IMR-90 (cell line): ENCODE results near the gene MMP20. TPM values are rescaled to one million over a fixed set of nuclear protein-coding genes. Genes with fewer than 3 reads are reported as not detected.

Source experiments
- ATAC-seq: fragments of 200-7000 bp; cut with Tn5 transposase; 2 replicates; pipeline ENCODE4 v1.9.1; 2020; ENCODE audit warnings: low read depth, mild to moderate bottlenecking, moderate library complexity
- BruUV-seq: library from RNA; stranded (reverse); fragments of 400-500 nt; replicated peaks from 2 replicates; lab custom pipeline; 2021; lab: Mats Ljungman, UMichigan
- CTCF ChIA-PET: fragments of 300-600 bp; formaldehyde crosslinking; extraction: SDS; loops from one replicate; lab custom pipeline; 2021; ENCODE audit warnings: antibody characterized with exemption; lab: Yijun Ruan, JAX
- POLR2A ChIA-PET: fragments of 300-600 bp; sonication (Branson Sonifier 250); formaldehyde crosslinking; loops from one replicate; lab custom pipeline; 2022; ENCODE audit warnings: antibody characterized with exemption; ENCODE audit not compliant: unreplicated experiment; lab: Charles Lee
- DNase-seq: peaks from one replicate; pipeline ENCODE4 v3.0.0; 2013
- H2AFZ ChIP-seq: replicated peaks from 2 replicates; pipeline ENCODE3; 2013; ENCODE audit warnings: low read length, mild to moderate bottlenecking; ENCODE audit not compliant: poor library complexity
- H2AK5ac ChIP-seq: 2 replicates; pipeline ENCODE4 v1.6.1; 2013; ENCODE audit warnings: low read depth, low read length, inconsistent platforms
- H2AK9ac ChIP-seq: replicated peaks from 2 replicates; pipeline ENCODE3; 2013; ENCODE audit warnings: mild to moderate bottlenecking, low read depth, low read length, moderate library complexity; ENCODE audit not compliant: poor library complexity
- H2BK120ac ChIP-seq: 2 replicates; pipeline ENCODE4 v1.6.1; 2013; ENCODE audit warnings: low read depth, low read length, inconsistent platforms
- H2BK15ac ChIP-seq: 3 replicates; pipeline ENCODE4 v1.6.1; 2013; ENCODE audit warnings: low read depth, low read length, inconsistent platforms
- H2BK20ac ChIP-seq: 2 replicates; pipeline ENCODE4 v1.6.1; 2013; ENCODE audit warnings: low read depth, mild to moderate bottlenecking, inconsistent platforms, low read length, moderate library complexity
- H2BK5ac ChIP-seq: 2 replicates; pipeline ENCODE4 v1.6.1; 2013; ENCODE audit warnings: mild to moderate bottlenecking, low read depth, low read length, inconsistent platforms; ENCODE audit not compliant: poor library complexity, severe bottlenecking
- H3K14ac ChIP-seq: replicated peaks from 2 replicates; pipeline ENCODE4 v1.6.1; 2013; ENCODE audit warnings: low read depth, low read length, inconsistent platforms
- H3K18ac ChIP-seq: 2 replicates; pipeline ENCODE4 v1.6.1; 2013; ENCODE audit warnings: low read depth, low read length, control low read depth
- H3K23ac ChIP-seq: 2 replicates; pipeline ENCODE4 v1.6.1; 2013; ENCODE audit warnings: low read depth, low read length, inconsistent platforms
- H3K27ac ChIP-seq: 2 replicates; pipeline ENCODE4 v1.5.1; 2013; ENCODE audit warnings: mild to moderate bottlenecking, control low read depth, low read length; ENCODE audit not compliant: insufficient read depth
- H3K27me3 ChIP-seq: 2 replicates; pipeline ENCODE4 v1.6.1; 2013; ENCODE audit warnings: low read length; ENCODE audit not compliant: control insufficient read depth, insufficient read depth
- H3K36me3 ChIP-seq: 2 replicates; pipeline ENCODE4 v1.6.1; 2013; ENCODE audit warnings: low read length, mixed read lengths; ENCODE audit not compliant: control insufficient read depth, insufficient read depth
- H3K4ac ChIP-seq: 2 replicates; pipeline ENCODE4 v1.6.1; 2013; ENCODE audit warnings: low read depth, low read length, inconsistent platforms
- H3K4me1 ChIP-seq: 2 replicates; pipeline ENCODE4 v1.6.1; 2013; ENCODE audit warnings: low read length, mixed read lengths; ENCODE audit not compliant: control insufficient read depth, insufficient read depth
- H3K4me2 ChIP-seq: 2 replicates; pipeline ENCODE4 v1.6.1; 2013; ENCODE audit warnings: low read depth, mild to moderate bottlenecking, control low read depth, low read length, moderate library complexity
- H3K4me3 ChIP-seq: 2 replicates; pipeline ENCODE4 v1.5.1; 2013; ENCODE audit warnings: low read depth, mild to moderate bottlenecking, control low read depth, low read length, moderate library complexity; ENCODE audit not compliant: insufficient read depth
- H3K56ac ChIP-seq: 2 replicates; pipeline ENCODE4 v1.6.1; 2013; ENCODE audit warnings: low read length, inconsistent platforms; ENCODE audit not compliant: insufficient read depth; ENCODE audit errors: extremely low read depth
- H3K79me1 ChIP-seq, 2 experiments: 2 replicates each; pipeline ENCODE4 v1.6.1; 2013; ENCODE audit warnings: low read length in 2 of 2, inconsistent platforms in 1 of 2, low read depth in 1 of 2
- H3K9ac ChIP-seq: 2 replicates; pipeline ENCODE4 v1.6.1; 2013; ENCODE audit warnings: low read depth, low read length, control low read depth
- H3K9me1 ChIP-seq: 2 replicates; pipeline ENCODE4 v1.6.1; 2013; ENCODE audit warnings: low read length, inconsistent platforms; ENCODE audit not compliant: insufficient read depth
- H3K9me3 ChIP-seq: 2 replicates; pipeline ENCODE4 v1.6.1; 2013; ENCODE audit warnings: low read length; ENCODE audit not compliant: control insufficient read depth, insufficient read depth
- H4K20me1 ChIP-seq: 2 replicates; pipeline ENCODE4 v1.6.1; 2013; ENCODE audit warnings: low read length, inconsistent platforms; ENCODE audit not compliant: insufficient read depth
- H4K5ac ChIP-seq: 2 replicates; pipeline ENCODE4 v1.6.1; 2013; ENCODE audit warnings: mild to moderate bottlenecking, low read depth, low read length, control low read depth
- H4K8ac ChIP-seq, 2 experiments: 2 replicates each; pipeline ENCODE4 v1.6.1; 2013; ENCODE audit warnings: low read depth in 2 of 2, low read length in 2 of 2, control low read depth in 1 of 2, inconsistent platforms in 1 of 2
- H4K91ac ChIP-seq: 2 replicates; pipeline ENCODE4 v1.6.1; 2013; ENCODE audit warnings: low read depth, low read length, inconsistent platforms; ENCODE audit not compliant: insufficient read depth
- MAZ ChIP-seq: IDR thresholded peaks from 2 replicates; pipeline ENCODE4 v1.6.1; 2012; ENCODE audit warnings: low read depth, mild to moderate bottlenecking, low read length, improper control_type of control experiment, moderate library complexity, borderline replicate concordance
- USF2 ChIP-seq: fragments of 150-350 bp; IDR thresholded peaks from 2 replicates; pipeline ENCODE4 v1.6.1; 2017; ENCODE audit warnings: mild to moderate bottlenecking, antibody characterized with exemption, low read length, low read depth
- WGBS, 2 experiments: methylation state at CpG; one replicate each; pipeline versions ENCODE4 v1.1.5 to v1.1.7; 2013; ENCODE audit warnings: missing lambda C conversion rate in 2 of 2; ENCODE audit not compliant: insufficient read length in 1 of 2; ENCODE audit errors: extremely low coverage in 2 of 2; 5-methylcytosine and 5-hydroxymethylcytosine counted together
- dilution Hi-C: fragments of 300-500 bp; cut with HindIII; formaldehyde crosslinking; loops from one replicate; pipeline ENCODE4 v1.14.3; 2018; ENCODE audit warnings: low sequenced_read_pairs; ENCODE audit not compliant: unreplicated experiment
- in situ Hi-C: fragments of 300-500 bp; cut with MboI; formaldehyde crosslinking; loops from 3 replicates; pipeline ENCODE4 v1.14.3; 2019; ENCODE audit warnings: low sequenced_read_pairs, inconsistent platforms, mixed read lengths
- intact Hi-C: fragments of 100-400 bp; cut with micrococcal nuclease; formaldehyde crosslinking; loops from 2 replicates; pipeline ENCODE4 v1.10.0; 2022
- polyA plus RNA-seq, 3 experiments: library from polyadenylated mRNA; depleted of rRNA; stranded (reverse); fragments of >200 nt; gene quantifications; 2 replicates each; pipeline ENCODE4 v1.2.3, GENCODE V29; 2012; ENCODE audit warnings: low replicate concordance in 1 of 3
- total RNA-seq: library from RNA; depleted of rRNA; stranded (reverse); fragments of >200 nt; gene quantifications from 2 replicates; pipeline ENCODE4 v1.2.3, GENCODE V29; 2012
- TF ChIP-seq, protein P1 (sequence below): fragments of 150-350 bp; IDR thresholded peaks from 2 replicates; pipeline ENCODE4 v1.6.1; 2016; ENCODE audit warnings: low read depth, mild to moderate bottlenecking, low read length, moderate library complexity, borderline replicate concordance

MMP20 gene
- total and polyA plus RNA-seq, 2 of the 4 experiments (the other 2 are of a cell fraction) = not detected

DNA sequence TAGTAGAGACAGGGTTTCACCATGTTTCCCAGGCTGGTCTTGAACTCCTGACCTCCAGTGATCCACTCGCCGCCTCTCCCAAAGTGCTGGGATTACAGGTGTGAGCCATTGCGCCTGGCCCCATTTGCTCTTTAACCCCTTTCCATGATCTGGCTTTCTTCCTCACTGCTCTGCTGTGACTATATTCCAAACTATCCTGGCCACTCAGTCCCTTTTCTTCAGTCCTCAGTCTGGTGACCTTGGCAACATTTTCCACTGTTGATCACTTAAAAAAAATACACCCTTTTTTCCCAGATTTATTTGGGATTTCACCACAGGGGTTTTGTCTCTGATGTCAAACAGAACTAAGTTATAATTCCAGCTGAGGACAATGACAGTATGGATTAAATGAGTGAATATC is 24.5 kb downstream of the MMP20 start:
- Histone ChIP-seq H4K20me1 (peaks cover 4% of the 10 kb centered on the region; the same call in 1 of the 2 replicates), H3K4me3 (no peak overlapping the region), H2BK15ac (peak overlapping the region; percentile 23; the same call in 1 of the 3 replicates), H3K36me3 (no peaks in the 10 kb centered on the region), H3K4ac (0 out of 2 replicates have a peak overlapping the region, but pooled peaks have one; percentile 66), H3K23ac (no peak overlapping the region), H3K9ac (no peak overlapping the region), H2BK20ac (peak overlapping the region; percentile 86), H3K56ac (no peak overlapping the region), H2BK120ac (peak overlapping the region; percentile 90), H4K8ac (no peak overlapping the region; a peak in 1 of 4 replicates), H3K27ac (no peak overlapping the region; the same call in 1 of the 2 replicates), H3K9me1 (peaks cover 17% of the 10 kb centered on the region), H2BK5ac (peak overlapping the region; percentile 86), H2AK5ac (0 out of 2 replicates have a peak overlapping the region, but pooled peaks have one; percentile 29), H3K4me2 (no peak overlapping the region), H2AK9ac (no peak overlapping the region), H4K5ac (peak overlapping the region; percentile 30; the same call in 1 of the 2 replicates), H3K18ac (peak overlapping the region; percentile 54; the same call in 1 of the 2 replicates), H3K27me3 (no peaks in the 10 kb centered on the region), H3K79me1 (no peaks in the 10 kb centered on the region), H4K91ac (peak overlapping the region; percentile 37; the same call in 1 of the 2 replicates), H3K4me1 (peaks cover 8% of the 10 kb centered on the region; the same call in 1 of the 2 replicates), H2AFZ (no peak overlapping the region), H3K9me3 (no peaks in the 10 kb centered on the region), H3K14ac (no peak overlapping the region; the same call in 1 of the 2 replicates)
- dilution Hi-C loops (no loop called here), in situ Hi-C loops (no loop called here), intact Hi-C loops (no loop called here)
- ATAC-seq = no peak
- CTCF ChIA-PET = interaction anchor here (1.1 to 1.5 kb wide), 2 partner anchors 8 to 14 kb away, joined by 3 read pairs; no protein-coding TSS in a partner anchor
- DNase-seq = no peak
- POLR2A ChIA-PET = no interaction called here
- TF ChIP-seq, protein P1, sequence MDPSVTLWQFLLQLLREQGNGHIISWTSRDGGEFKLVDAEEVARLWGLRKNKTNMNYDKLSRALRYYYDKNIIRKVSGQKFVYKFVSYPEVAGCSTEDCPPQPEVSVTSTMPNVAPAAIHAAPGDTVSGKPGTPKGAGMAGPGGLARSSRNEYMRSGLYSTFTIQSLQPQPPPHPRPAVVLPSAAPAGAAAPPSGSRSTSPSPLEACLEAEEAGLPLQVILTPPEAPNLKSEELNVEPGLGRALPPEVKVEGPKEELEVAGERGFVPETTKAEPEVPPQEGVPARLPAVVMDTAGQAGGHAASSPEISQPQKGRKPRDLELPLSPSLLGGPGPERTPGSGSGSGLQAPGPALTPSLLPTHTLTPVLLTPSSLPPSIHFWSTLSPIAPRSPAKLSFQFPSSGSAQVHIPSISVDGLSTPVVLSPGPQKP = no peak
- TF ChIP-seq USF2 (no peak), MAZ (no peak)
- 88% methylated on average over 3 of the region's 3 CpGs; no CpG with 5 or more reads in 1 of the 2 experiments for WGBS, 2 experiments
- BruUV-seq = no TSS peak
